GM21515 (cell line): ENCODE data around the gene PXYLP1.

ENCODE experiments used
- ATAC-seq: cut with Tn5 transposase; IDR thresholded peaks from one replicate; pipeline ENCODE4 v1.9.1; 2021; ENCODE audit not compliant: unreplicated experiment

Gene PXYLP1

DNA sequence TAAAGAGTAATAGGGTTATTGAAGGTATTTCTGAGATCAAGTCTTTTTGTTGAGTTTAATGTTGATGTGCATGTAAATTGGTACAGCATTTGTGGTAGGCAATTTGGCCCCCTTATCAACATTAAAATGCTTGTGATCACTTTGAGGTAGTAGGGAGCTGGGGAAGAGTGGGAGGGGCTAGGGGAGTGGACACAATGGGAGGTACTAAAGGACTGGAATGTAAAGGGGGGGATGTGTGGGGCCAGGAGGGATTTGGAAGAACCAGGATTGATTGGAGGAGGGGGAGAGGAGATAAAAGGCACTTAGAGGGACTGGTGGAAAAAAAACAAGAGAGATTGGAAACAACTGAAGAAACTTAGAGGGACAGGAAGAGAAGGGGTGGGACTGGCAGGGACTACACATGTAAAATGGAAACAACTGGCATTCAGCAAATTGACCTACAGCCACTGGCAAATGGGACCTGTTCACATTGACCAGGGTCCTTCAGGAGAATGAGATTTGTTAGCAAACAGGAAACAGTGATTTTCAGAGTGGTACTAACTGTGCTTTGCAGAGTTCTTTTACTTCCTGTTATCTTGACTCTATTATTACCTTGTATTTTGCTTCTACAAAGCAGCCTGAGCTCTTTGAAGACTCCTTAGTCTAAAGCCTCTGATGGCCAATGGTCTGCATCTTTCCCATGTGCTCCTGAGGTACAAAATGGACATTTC is 88.9 kb downstream of the PXYLP1 start:
- ATAC-seq: no peak

DNA sequence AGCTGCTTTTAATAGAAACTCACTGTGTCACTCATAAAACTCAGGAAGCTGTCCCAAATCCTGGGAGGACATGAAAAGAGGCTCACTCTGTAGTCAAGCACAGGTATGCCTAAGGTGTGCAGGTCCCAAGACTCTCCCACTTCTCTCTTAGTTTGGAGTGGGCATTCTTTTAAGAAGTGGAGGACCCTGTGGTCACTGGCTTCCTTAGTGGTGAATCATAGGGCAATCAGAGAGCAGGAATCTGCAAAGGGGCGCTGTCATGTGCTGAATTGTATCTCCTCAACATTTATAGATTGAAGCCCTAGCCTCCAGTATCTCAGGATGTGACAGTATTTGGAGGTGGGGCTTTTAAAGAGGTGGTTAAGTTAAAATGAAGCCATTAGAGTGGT is 89.5 kb downstream of the PXYLP1 start:
- ATAC-seq: no peak

DNA sequence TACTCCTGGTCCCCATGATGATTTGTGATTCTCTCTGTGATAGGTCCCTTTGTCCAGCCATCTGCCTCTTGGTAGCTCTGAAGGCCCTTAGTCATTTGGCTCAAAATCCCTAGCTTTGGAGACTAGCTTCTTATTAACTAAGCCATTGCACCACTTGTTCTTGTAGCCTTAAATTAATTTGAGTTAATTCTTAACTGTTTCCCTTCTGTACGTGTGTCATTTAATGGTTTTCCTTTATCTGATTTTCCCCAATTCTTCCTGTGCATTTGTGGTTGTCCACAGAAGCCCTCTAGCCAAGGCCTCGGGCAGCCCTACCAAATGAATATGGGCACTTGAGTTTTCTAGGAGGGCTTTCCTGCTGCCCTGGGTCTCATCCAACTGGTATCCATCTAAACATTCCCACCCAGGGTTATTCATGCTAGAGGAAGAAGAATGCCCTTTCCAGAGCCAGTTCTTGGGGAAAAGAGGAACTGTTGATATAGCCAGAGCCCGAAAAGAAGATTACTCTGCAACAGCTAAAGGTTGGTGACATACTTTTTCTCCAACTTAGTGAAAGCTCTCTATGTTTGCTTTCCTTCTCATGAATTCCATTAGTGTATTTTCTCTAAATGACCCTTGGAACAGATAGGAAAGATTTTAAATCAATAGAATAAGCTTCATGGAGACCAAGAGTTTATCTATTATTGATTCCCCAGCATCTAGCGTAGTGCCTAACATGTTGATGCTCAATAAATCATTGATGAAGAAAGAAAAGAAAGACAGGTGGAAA is 92.5 kb downstream of the PXYLP1 start:
- ATAC-seq: no peak

DNA sequence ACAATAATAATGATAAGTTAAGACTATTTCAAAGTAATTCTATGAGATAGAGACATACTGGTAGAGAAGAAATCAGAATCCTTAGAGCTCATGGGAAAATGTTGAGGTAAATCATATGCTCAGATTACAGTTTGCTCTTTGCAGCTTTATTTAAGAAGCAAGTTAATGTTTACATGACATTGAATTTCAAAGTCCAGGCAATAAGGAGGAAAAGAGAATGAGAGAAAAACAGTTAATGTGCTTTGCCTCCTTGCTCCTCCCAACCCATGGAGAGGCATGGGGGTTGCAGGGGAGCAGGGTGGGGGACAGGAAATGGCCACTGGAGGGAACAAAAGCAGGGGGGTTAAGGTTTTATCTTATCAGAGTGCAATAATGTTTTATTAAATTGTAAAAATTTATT is 94.5 kb downstream of the PXYLP1 start:
- no peak for ATAC-seq

DNA sequence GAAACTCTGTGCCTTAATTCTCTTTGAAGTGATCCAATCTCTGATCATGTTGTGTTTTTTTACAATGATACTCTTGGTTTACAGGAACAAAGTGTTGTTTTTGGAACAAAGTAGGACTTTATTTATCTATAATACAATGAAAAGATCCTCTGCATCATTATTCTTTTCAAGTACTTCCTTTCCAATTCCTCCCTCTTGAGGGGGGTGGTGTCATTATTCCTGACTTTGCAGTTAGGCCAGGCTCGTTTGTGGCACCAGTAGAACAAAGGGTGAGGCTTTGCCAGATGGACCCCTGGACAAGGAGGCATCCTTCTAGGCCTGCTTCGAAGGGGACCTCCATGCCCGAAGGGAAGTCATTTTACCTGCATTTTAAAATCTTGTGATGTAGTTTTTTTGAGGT is 95.0 kb downstream of the PXYLP1 start:
- ATAC-seq: no peak

DNA sequence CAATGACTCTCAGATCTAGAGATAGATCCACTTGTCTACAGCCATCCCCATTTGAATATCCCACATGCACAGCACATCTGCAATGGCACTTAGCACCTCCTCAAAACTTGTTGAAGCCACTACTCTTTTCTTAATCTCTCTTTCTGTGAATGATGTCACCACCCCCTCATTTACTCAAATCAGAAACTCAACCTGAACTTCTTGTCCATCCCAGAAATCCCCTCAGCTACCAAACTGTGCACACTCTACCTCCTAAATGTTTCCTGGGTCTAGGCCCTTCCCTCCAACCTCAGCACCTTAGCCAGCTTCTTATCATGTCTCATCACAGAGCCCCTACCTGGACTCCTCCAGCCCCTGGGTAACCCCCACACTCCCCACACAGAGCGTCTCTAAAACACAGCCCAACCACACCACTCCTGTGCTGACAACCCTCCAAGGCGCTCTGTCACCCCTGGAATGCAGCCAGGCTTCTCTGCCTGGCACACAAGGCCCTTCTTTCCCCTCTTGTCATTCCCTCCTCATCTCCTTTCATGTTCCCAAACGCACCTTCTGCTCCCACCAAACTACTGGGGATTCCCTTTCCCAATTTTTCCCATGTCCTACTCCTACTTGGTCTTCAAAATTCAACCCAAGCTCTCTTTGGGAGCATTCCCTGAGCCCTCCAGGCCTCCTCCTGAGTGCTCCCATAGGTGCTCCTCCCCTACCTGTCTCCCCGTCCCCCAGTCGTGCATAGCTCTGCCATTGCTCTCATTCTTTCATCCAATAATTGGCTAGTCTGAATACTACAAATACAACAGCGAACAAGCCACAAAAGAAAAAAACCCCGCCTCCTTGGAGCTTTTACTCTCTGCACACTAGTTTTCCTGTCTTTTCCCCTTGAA is 96.9 kb downstream of the PXYLP1 start:
- ATAC-seq: no peak

DNA sequence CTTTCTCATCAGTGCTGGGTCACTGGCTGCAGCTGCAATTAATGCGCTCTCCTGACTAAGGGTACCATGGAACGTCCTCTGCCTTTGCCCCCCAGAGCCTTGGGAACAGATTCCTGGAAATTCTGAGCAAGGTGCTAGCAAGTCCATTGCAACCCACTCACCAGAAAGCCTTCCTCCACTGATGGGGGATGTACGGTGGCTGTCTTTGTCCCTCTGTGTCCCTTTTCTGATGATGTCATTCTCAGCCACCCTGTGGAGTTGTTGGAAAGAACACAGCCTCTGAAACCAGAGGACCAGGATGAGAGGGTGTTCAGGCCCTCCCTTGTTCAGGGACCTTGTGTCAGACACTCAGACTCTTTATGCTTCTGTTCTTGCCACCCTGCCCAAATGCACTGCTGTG is 98.6 kb downstream of the PXYLP1 start:
- ATAC-seq: no peak

DNA sequence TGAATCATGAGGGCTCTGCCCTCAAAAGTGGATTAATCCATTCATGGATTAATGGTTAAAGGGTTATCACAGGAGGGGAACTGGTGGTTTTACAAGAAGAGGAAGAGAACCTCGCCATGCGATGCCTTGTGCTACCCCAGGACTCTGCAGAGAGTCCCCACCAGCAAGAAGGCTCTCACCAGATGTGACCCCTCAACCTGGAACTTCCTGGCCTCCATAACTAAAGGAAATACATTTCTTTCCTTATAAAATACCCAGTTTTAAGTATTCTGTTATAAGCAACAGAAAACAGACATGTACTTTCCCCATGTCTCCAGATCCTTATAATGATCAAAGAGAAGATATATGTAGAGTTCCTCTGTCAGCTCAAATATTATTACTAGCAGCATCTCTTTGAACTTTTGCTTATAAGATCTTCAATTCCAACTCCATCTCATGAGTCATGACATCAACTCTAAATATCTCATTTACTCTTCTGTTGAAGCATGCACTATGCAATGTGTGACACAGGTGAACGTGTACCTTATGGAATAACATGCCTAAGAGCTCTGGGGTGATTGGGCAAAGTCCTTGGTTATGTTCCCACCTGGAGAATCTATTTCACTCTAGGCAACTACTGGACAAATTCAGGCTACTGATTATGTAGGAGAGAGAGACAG is 99.2 kb downstream of the PXYLP1 start:
- no peak for ATAC-seq

DNA sequence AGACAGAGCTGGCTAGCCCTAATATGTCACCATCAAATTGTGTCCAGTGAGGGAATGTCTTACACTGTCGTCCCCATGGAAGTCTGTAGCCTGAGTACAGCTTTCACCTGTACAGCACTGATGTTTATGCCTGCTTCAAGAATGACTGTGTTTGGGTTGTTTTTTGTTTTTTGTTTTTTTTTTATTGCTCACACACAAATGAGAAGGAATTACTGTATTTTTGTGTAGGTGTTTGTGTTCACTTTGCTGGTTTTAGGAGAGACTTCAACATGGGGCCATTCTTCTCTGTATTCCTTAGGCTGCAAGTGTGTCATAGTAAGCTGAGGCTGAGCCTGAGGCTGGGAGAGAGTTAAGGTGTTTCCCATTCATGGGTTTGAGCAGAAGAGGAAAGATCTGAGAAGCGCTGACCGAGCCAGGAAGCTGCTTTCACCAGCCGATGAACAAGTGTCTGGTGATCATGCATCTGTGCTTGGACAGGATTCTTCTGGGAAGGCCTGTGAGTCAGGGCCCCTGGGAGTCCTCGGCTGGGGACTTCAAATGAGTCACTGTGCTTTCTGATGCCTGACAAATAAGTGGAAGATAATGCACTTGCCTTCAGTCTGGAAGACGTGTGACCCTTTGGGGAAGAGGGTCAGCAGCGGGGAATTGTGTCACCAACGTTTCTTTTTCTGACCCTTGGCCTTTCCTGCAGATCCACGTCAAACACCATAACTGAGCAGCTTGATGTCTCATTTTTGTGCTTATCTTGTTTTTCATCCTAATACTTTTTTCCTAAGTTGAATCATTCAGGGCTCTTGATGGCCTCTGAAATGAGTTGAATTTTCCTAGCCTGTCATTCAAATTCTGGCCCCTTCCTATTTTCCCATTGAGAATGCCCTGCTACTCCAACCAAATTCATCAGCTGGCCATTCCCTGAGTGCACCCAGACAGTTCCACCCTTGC is 100.0 kb downstream of the PXYLP1 start:
- no peak for ATAC-seq

DNA sequence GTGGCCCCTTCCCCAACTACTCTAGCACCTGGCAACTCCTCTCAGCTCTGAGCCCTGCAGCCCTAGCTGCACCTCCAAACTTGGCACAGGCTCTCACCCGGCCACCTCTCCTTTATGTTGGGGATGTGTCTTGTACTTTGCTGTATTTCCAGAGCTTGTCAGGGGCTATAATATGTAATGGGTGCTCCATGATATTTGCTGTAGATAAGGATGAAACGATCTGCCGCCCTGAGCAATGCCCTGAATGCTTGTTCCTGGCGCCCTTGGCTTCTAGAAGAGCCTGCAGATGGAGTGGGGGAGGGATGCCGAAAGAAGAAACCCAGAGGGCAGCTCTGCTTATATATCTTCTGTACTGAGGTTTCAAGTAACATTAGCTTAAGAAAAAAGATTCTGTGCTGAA is 100.8 kb downstream of the PXYLP1 start:
- no peak for ATAC-seq

DNA sequence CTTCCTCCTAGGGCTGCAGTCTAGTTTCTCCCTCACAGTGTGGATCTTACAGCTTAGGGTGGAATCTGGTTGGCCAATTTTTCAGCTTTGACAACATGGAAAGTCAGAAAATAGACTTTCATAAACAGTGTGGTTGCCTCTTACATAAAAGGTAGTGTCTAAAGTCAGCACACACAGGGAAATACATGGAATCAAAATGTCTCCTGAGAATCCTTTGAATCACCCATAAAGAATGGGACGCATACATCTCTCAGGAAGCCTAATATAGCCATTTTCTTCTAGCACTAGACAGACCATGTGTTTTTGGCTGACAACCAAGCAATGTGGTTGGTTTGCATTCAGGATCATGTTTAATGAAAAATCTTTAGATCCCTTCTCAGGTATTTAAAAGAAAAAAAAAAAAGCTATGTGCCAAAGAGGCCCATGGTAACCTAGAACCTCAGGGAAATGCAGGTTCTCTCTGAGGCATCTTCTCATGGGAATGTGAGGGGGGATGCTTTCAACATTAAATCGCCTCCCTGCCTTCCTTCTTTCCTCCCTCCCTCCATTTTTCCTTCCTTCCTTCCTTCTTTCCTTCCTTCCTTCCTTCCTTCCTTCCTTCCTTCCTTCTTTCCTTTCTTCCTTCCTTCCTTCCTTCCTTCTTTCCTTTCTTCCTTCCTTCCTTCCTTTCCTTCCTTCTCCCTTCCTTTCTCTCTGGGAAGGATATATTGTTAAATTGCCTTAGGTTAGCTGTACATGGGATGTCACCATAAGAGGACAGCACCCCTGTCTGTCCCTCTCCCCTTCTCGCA is 102.4 kb downstream of the PXYLP1 start:
- ATAC-seq: no peak

DNA sequence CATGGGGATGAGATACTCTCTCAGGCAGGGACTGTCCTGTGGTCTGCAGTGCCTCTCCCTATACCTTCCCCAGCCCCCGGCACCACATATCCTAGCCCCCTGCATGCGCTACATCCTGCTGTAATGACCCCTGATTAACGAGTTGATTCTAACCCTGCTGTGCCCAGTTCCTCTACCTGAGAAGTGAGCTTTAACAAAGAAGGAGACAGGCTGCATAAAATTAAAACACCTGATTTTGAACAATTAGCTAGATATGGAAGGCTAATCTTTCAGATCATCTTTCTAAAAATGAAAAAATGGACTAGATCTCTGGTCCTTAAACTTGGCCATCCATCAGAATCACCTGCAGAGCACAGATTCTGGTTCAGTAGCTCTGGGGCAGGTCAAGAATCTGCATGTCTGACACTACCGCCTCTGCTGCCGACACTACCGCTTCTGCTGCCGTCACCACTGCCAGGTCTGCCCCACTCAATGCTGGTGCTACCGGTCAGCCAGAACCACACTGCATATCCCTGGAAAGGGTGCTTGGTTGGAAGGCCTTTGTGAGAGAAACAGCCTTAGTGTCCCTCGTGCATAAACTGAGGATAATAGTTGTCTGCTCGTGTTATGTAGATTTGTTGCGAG is 103.1 kb downstream of the PXYLP1 start:
- ATAC-seq: no peak

DNA sequence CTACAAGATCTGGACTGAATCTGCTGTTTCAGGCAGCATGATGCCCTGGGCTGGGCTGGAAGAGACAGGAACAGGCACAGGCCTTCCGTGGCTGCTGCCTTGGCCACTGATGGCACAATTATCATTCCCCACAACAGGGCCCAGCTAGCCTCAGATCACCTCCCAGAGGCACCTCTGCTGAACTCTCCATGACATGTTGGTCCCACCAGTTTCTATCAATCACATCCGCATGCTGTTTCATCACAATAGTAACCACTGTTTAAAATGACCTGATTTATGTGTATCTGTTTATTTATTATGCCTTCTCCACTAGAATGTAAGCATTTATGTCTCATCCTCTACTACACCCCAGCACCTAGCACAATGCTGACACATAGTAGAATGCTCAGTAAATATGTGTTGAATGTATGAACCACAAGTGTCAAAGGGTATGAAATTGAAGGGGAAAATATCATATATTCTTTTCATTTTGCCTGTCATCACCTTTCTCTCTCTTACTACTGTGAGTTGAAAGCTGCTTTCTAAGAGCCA is 104.0 kb downstream of the PXYLP1 start:
- no peak for ATAC-seq

DNA sequence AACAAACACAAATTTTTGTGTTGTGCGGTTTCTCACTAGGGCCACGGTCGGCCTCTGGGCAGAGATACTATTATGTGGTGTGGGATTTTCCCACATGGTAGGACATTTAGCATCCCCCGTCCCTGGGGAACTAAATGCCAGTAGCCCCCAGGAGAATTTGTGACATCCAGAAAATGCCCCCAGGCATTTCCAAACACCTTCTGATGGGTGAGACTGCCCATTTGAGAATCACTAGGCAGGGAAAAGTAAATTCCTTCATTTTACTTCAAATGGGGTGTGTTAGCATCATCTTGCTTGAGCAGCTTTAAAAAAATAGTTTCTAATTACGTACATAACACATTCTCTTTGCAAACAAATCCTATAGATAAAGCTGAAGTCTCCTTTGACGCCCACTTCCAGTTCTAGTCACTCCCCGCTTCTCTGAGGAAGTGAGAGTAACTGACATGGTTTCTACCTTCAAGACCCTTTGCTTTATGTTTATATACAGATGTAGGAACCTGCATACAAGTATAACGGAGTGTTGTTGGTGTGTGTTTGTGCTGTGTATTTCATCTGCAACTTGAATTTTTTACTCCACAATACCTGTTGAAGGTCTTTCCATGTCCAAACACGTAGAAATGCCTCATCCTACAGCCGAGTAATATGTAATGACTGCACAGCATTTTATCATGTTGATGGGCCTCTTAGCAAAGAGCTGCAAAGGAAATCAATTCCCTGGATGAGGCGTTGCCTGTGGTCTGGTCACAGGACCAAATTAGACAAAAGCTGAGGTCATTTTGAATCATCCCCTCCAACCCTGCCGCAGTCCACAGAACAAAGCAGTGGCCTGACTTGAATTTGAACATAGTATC is 105.3 kb downstream of the PXYLP1 start:
- peak; percentile 93 for ATAC-seq

DNA sequence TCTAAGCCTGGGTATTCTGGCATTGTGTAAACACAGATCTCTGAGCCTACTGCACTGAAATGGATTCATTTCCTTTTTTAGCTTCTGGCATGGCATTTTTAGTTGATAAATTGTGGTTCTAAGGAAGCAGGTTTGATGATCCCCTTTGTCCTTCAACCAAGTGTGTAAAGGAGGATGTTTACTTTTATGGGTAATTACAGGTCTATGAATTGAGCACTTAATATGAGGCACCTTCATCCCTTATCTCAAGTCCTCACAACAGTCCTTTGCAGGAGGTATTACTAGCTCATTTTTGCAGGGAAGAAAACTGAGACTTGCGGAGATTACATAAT is 105.9 kb downstream of the PXYLP1 start:
- no peak for ATAC-seq

DNA sequence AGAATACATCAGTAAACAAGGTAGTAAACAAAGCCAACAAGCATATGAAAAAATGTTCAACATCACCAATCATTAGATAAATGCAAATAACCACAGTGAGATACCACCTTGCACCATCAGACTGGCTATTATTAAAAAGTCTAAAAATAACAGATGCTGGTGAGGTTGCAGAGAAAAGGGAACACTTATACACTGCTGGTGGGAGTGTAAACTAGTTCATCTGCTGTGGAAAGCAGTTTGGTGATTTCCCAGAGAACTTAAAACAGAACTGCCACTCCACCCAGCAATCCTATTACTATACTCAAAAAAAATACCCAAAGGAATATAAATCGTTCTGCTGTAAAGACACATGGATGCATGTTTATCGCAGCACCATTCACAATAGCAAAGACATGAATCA is 106.4 kb downstream of the PXYLP1 start:
- ATAC-seq: no peak

DNA sequence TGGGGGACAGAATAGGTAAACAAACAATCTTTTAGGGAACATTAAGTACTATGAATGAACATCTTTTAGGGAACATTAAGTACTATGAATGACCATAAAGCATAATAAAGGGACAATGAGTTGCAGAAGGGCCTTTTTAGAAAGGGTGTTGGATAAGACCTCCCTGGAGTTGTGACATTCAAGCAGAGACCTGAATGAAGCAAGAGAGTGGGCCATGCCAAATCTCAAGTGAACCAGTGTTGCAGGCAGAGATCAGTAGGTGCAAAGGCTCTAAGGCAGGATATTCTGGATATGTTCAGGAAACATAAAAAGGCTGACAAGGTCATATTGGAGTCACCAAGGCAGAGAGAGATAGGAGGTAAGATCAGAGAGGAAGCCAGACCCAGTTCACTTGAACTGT is 107.3 kb downstream of the PXYLP1 start:
- ATAC-seq: no peak

DNA sequence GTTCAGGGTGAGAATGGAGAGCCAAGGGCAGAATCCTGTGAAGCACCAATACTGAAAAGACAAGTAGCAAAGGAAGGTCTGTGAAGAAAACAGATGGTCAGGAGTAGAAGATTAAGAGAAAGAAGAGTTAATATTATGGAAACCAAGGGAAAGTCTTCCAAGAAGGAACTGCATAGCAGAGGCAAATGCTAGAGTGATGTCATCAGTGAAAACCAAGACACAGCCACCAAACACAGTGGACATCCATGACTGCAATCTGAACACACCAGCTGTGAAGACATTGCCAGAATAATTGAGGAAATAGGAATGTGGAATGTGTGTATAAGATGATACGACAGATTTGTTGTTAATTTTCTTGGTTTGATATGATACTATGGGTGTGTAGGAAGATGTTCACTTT is 109.9 kb downstream of the PXYLP1 start:
- ATAC-seq: no peak
